Sigmoid colon (tissue), 7 donors: ENCODE data around the gene BANP. TPM values are rescaled to one million over a fixed set of nuclear protein-coding genes. Genes with fewer than 3 reads are reported as not detected.
"Not testable (repeated sequence)": the region's sequence is repeated elsewhere in the genome, so short reads cannot be mapped to it uniquely, and the experiment has no call there.

ENCODE experiments used
- DNase-seq: peaks from one replicate; pipeline ENCODE4 v3.0.0-alpha.2; 2019
- H3K27ac ChIP-seq, 4 donors: fragments of 200-600 bp; sonication (generic); one replicate each; pipeline ENCODE4 v1.5.1; 2016 to 2019; ENCODE audit warnings: mild to moderate bottlenecking in 1 of 4
- H3K27me3 ChIP-seq, 3 donors: fragments of 200-600 bp; sonication (generic); one replicate each; pipeline ENCODE4 v1.5.1; 2019; ENCODE audit warnings: mild to moderate bottlenecking in 1 of 3
- H3K36me3 ChIP-seq, 4 donors: fragments of 200-600 bp; sonication (generic); one replicate each; pipeline ENCODE4 v1.5.1; 2016 to 2019
- H3K4me1 ChIP-seq, 4 donors: fragments of 200-600 bp; sonication (generic); one replicate each; pipeline ENCODE4 v1.5.1; 2017 to 2019
- H3K4me3 ChIP-seq, 4 donors: fragments of 200-600 bp; sonication (generic); one replicate each; pipeline ENCODE4 v1.5.1; 2017 to 2019; ENCODE audit warnings: mild to moderate bottlenecking in 2 of 4, moderate library complexity in 1 of 4
- H3K9me3 ChIP-seq, 4 donors: fragments of 200-600 bp in 3 of 4; sonication (generic) in 3 of 4; one replicate each; pipeline versions ENCODE4 v1.5.1 to v1.6.1; 2013 to 2019
- EP300 ChIP-seq, 4 donors: sonication (generic); formaldehyde crosslinking; IDR thresholded peaks; one replicate each; pipeline ENCODE4 v1.6.1; 2017; ENCODE audit warnings: antibody characterized with exemption in 4 of 4
- POLR2A ChIP-seq, 2 donors: fragments of 450-650 bp; IDR thresholded peaks; one replicate each; pipeline ENCODE4 v1.6.1; 2016; ENCODE audit warnings: antibody characterized with exemption in 2 of 2, mild to moderate bottlenecking in 2 of 2, moderate library complexity in 2 of 2
- POLR2AphosphoS5 ChIP-seq, 4 donors: sonication (generic); formaldehyde crosslinking; IDR thresholded peaks; one replicate each; pipeline ENCODE4 v1.6.1; 2017; ENCODE audit warnings: antibody characterized with exemption in 4 of 4
- WGBS, 2 donors: extraction: QIAGEN DNeasy Blood & Tissue Kit; methylation state at CpG; one replicate each; pipeline ENCODE4 v1.1.7; 2013; 5-methylcytosine and 5-hydroxymethylcytosine counted together
- intact Hi-C: fragments of 100-400 bp; cut with DNase I; formaldehyde crosslinking; loops from one replicate; pipeline ENCODE4 v1.15.1; 2023
- polyA plus RNA-seq, 3 donors: library from polyadenylated mRNA; stranded (reverse); fragments of 200-250 nt; gene quantifications; one replicate each; pipeline ENCODE4 v1.2.3, GENCODE V29; 2013
- total RNA-seq, 4 donors: library from RNA; depleted of rRNA; stranded (reverse); fragments of >200 nt; gene quantifications; one replicate each; pipeline ENCODE4 v1.1.0, GENCODE V29; 2016
- TF ChIP-seq, protein P1 (sequence below), 4 experiments: fragments of 450-650 bp in 3 of 4; fragments of 200-600 bp in 1 of 4; IDR thresholded peaks; one replicate each; pipeline ENCODE4 v1.5.1; 2016 to 2019; ENCODE audit warnings: antibody characterized with exemption in 4 of 4, mild to moderate bottlenecking in 3 of 4, moderate library complexity in 2 of 4
- donor health status: healthy with polysubstance abuse.
- donor health status: Bipolar disorder and iron deficiency.
- donor health status: healthy.

The BANP gene
- total and polyA plus RNA-seq, 7 donors: 8.4 to 31.0 (median 17.4) TPM

GRCh38 chr16:88050952-88051660 lies 99.9 kb downstream of the BANP start:
- TF ChIP-seq POLR2AphosphoS5 (IDR thresholded peaks at IDR 0.05) (no peak), EP300 (IDR thresholded peaks at IDR 0.05) (no peak), POLR2A (IDR thresholded peaks at IDR 0.05) (no peak)
- TF ChIP-seq, protein P1, sequence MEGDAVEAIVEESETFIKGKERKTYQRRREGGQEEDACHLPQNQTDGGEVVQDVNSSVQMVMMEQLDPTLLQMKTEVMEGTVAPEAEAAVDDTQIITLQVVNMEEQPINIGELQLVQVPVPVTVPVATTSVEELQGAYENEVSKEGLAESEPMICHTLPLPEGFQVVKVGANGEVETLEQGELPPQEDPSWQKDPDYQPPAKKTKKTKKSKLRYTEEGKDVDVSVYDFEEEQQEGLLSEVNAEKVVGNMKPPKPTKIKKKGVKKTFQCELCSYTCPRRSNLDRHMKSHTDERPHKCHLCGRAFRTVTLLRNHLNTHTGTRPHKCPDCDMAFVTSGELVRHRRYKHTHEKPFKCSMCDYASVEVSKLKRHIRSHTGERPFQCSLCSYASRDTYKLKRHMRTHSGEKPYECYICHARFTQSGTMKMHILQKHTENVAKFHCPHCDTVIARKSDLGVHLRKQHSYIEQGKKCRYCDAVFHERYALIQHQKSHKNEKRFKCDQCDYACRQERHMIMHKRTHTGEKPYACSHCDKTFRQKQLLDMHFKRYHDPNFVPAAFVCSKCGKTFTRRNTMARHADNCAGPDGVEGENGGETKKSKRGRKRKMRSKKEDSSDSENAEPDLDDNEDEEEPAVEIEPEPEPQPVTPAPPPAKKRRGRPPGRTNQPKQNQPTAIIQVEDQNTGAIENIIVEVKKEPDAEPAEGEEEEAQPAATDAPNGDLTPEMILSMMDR (IDR thresholded peaks at IDR 0.05): no peak
- Histone ChIP-seq H3K4me3 (no peak overlapping the region), H3K9me3 (no peaks in the 10 kb centered on the region), H3K27me3 (no peaks in the 10 kb centered on the region), H3K36me3 (peaks cover 0 to 26% (median 5%) of the 10 kb centered on the region in 4 donors), H3K27ac (no peak overlapping the region), H3K4me1 (no peaks in the 10 kb centered on the region)
- WGBS, 2 donors: 97 to 98% methylated on average over 22 of the region's 22 CpGs
- intact Hi-C loops: no loop called here
- DNase-seq: peak; percentile 34

DNA sequence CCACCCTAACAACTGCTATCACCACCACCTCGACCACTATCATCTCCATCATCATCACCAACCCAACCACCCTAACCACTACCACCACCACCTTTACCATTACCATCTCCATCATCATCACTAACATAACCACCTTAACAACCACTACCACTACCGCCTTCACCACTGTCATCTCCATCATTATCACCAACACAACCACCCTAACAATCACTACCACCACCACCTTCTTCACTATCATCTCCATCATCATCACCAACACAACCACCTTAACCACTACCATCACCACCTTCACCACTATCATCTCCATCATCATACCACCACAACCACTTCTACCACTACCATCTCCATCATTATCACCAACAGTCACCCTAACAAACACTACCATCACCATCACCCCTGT lies 101.4 kb downstream of the BANP start:
- intact Hi-C loops: no loop called here
- Histone ChIP-seq H3K27ac (no peak overlapping the region), H3K27me3 (no peaks in the 10 kb centered on the region), H3K9me3 (no peaks in the 10 kb centered on the region), H3K36me3 (peaks cover 0 to 32% (median 5%) of the 10 kb centered on the region in 4 donors), H3K4me3 (no peak overlapping the region), H3K4me1 (no peaks in the 10 kb centered on the region)
- WGBS, 2 donors: 67 to 94% methylated on average over 2 of the region's 2 CpGs
- TF ChIP-seq, protein P1 (IDR thresholded peaks at IDR 0.05): no peak
- no peak for TF ChIP-seq EP300 (IDR thresholded peaks at IDR 0.05)
- no peak for DNase-seq

DNA sequence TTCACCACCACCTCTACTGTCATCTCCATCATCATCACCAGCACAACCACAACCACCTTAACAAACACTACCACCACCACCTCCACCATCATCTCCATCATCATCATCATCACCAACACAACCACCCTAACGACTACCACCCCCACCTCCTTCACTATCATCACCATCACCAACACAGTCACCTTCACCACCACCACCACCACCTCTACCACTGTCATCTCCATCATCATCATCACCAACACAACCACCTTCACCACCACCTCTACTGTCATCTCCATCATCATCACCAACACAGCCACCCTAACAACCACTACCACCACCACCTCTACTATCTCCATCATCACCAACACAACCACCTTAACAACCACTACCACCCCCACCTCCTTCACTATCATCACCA lies 102.2 kb downstream of the BANP start:
- H3K4me3 ChIP-seq, intact Hi-C loops, H3K4me1 ChIP-seq, H3K27me3 ChIP-seq, H3K27ac ChIP-seq, H3K9me3 ChIP-seq, DNase-seq: not testable (repeated sequence)
- peaks cover 0 to 32% (median 4%) of the 10 kb centered on the region in 4 donors for H3K36me3 ChIP-seq
- WGBS, 2 donors: 94 to 95% methylated on average over 1 of the region's 1 CpG

DNA sequence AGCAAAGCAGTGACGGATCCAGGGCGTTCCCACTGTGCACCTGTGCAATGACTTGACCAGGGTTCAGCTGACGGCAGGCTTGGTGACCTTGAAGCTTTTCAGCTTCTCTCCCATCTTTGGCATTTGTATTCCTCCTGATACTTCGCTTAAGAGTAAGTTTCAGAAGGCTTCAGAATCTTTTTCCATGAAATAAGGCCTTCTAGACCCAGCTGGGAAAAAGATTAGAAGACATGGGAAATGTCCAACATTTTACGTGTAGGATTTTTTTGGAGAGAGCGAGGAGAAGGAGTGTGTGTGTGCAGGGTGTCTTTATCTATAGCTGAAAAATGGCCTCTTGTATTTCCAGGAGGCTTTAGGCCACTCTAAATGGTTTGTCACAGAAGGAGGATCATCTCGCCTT lies 104.1 kb downstream of the BANP start:
- DNase-seq: no peak
- H3K9me3 ChIP-seq: no peaks in the 10 kb centered on the region
- TF ChIP-seq POLR2AphosphoS5 (IDR thresholded peaks at IDR 0.05) (no peak), EP300 (IDR thresholded peaks at IDR 0.05) (no peak), POLR2A (IDR thresholded peaks at IDR 0.05) (no peak)
- TF ChIP-seq, protein P1 (IDR thresholded peaks at IDR 0.05): no peak
- H3K27me3 ChIP-seq: no peaks in the 10 kb centered on the region
- no peak overlapping the region for H3K27ac ChIP-seq
- intact Hi-C loops: no loop called here
- WGBS, 2 donors: 96 to 98% methylated on average over 7 of the region's 7 CpGs
- no peak overlapping the region for H3K4me3 ChIP-seq
- peaks cover 0 to 13% (median 4%) of the 10 kb centered on the region in 4 donors for H3K36me3 ChIP-seq
- no peaks in the 10 kb centered on the region for H3K4me1 ChIP-seq

GRCh38 chr16:88056212-88056611 lies 105.0 kb downstream of the BANP start:
- Histone ChIP-seq H3K9me3 (no peaks in the 10 kb centered on the region), H3K36me3 (peaks cover 0 to 9% (median 3%) of the 10 kb centered on the region in 4 donors), H3K4me1 (no peaks in the 10 kb centered on the region), H3K27me3 (no peaks in the 10 kb centered on the region), H3K4me3 (no peak overlapping the region), H3K27ac (no peak overlapping the region)
- DNase-seq: no peak
- intact Hi-C loops: no loop called here
- TF ChIP-seq EP300 (IDR thresholded peaks at IDR 0.05): no peak
- TF ChIP-seq, protein P1 (IDR thresholded peaks at IDR 0.05): no peak
- TF ChIP-seq POLR2AphosphoS5 (IDR thresholded peaks at IDR 0.05): no peak
- TF ChIP-seq POLR2A (IDR thresholded peaks at IDR 0.05): no peak
- WGBS, 2 donors: 87 to 97% methylated on average over 4 of the region's 4 CpGs
